Neural crest cell (in vitro differentiated cells): Measurements from ENCODE around the gene HSPD1. TPM values are rescaled to one million over a fixed set of nuclear protein-coding genes. Genes with fewer than 3 reads are reported as not detected.

Experiments used
- DNase-seq: peaks from one replicate; pipeline ENCODE4 v3.0.0; 2021; ENCODE audit warnings: low read depth, mixed read lengths, low spot score
- H3K27ac Mint-ChIP-seq: one replicate; pipeline ENCODE4 v1.8.0; 2021; ENCODE audit warnings: mild to moderate bottlenecking, mixed read lengths; ENCODE audit not compliant: unreplicated experiment
- H3K27me3 Mint-ChIP-seq: 2 replicates; pipeline ENCODE4 v1.8.0; 2021; ENCODE audit warnings: low read depth, mild to moderate bottlenecking, mixed read lengths
- H3K36me3 Mint-ChIP-seq: 2 replicates; pipeline ENCODE4 v1.8.0; 2021; ENCODE audit warnings: low read depth, mild to moderate bottlenecking, mixed read lengths
- H3K4me1 Mint-ChIP-seq: 2 replicates; pipeline ENCODE4 v1.8.0; 2021; ENCODE audit warnings: mixed read lengths
- H3K4me3 Mint-ChIP-seq: one replicate; pipeline ENCODE4 v1.8.0; 2021; ENCODE audit warnings: mild to moderate bottlenecking, mixed read lengths
- H3K9me3 Mint-ChIP-seq: 2 replicates; pipeline ENCODE4 v1.8.0; 2021; ENCODE audit warnings: mixed read lengths
- total RNA-seq: library from RNA; stranded (reverse); gene quantifications from 2 replicates; pipeline ENCODE4 v1.2.1, GENCODE V29; 2021
- TF ChIP-seq, protein P1 (sequence below): fragments of 200-600 bp; sonication (generic); conservative IDR thresholded peaks from 2 replicates; pipeline ENCODE4 v1.5.0; 2021; ENCODE audit warnings: antibody characterized with exemption, mild to moderate bottlenecking

Gene HSPD1
- total RNA-seq, 1 donor from 2014 or later, result 563 TPM

DNA sequence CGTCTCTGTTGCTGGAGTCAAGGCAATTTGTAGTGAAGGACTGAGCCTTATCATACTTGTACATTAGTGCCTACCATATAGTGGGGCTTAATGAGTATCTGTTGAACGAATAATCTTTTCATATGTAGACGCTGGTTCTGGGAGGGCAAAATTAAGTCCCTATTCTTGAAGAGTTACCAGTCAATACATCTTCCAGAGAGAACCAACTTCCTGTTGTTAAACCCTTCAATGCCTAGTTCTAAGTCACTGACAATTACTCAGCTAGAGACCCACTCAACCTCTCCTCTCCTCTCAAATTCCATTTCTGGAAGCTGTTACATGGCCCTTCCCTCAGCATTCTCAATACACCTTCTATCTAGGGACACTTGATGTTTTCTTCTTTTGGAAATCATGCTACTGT is 15.1 kb upstream of the HSPD1 start:
- TF ChIP-seq, protein P1, sequence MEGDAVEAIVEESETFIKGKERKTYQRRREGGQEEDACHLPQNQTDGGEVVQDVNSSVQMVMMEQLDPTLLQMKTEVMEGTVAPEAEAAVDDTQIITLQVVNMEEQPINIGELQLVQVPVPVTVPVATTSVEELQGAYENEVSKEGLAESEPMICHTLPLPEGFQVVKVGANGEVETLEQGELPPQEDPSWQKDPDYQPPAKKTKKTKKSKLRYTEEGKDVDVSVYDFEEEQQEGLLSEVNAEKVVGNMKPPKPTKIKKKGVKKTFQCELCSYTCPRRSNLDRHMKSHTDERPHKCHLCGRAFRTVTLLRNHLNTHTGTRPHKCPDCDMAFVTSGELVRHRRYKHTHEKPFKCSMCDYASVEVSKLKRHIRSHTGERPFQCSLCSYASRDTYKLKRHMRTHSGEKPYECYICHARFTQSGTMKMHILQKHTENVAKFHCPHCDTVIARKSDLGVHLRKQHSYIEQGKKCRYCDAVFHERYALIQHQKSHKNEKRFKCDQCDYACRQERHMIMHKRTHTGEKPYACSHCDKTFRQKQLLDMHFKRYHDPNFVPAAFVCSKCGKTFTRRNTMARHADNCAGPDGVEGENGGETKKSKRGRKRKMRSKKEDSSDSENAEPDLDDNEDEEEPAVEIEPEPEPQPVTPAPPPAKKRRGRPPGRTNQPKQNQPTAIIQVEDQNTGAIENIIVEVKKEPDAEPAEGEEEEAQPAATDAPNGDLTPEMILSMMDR, result no peak
- no peaks in the 10 kb centered on the region for H3K27me3 Mint-ChIP-seq
- no peaks in the 10 kb centered on the region for H3K9me3 Mint-ChIP-seq
- peak overlapping the region; percentile 98 for H3K4me3 Mint-ChIP-seq
- peaks cover 3% of the 10 kb centered on the region for H3K36me3 Mint-ChIP-seq
- DNase-seq, result no peak
- H3K27ac Mint-ChIP-seq, result peak overlapping the region; percentile 99
- H3K4me1 Mint-ChIP-seq, result peaks cover 29% of the 10 kb centered on the region

DNA sequence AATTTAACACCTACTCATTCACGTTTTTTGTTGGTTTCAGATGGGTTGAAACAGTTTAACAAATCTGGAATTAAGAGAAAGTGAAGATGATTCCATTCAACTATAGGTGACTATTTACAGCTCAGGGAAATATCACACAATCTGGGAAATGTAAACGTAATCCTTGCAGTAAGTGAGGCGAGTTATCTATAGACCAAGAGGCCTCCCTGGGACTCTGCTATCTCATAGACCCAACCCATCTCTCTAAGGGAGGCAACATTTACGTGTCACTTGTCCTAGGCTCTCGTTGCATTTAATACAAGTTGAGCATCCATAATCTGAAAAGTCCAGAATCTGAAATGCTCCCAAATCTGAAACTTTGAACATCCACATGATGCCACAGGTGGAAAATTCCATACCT is 14.3 kb upstream of the HSPD1 start:
- no peaks in the 10 kb centered on the region for H3K9me3 Mint-ChIP-seq
- H3K27ac Mint-ChIP-seq, result no peak overlapping the region
- no peaks in the 10 kb centered on the region for H3K27me3 Mint-ChIP-seq
- H3K36me3 Mint-ChIP-seq, result no peaks in the 10 kb centered on the region
- H3K4me3 Mint-ChIP-seq, result peak overlapping the region; percentile 45
- H3K4me1 Mint-ChIP-seq, result peaks cover 29% of the 10 kb centered on the region
- TF ChIP-seq, protein P1, result no peak
- DNase-seq, result no peak

DNA sequence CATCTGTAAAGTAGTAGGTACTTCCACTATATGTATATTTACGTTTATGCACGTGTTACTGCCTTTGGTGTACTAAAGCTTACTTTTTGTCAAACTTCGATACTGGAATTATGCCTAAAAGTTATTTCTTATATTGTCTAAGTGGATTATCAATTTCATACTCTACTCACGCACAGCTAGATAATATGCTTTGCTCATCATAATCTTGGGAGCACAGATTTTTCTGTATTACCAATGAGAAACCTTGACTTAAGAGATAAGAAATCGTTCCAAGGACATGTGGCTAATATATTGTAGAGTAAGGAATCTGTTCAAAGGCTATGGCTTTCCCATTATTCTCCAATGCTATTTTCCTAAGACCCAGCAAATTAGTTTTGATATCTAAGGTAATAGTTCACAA is 7.0 kb upstream of the HSPD1 start:
- Mint-ChIP-seq H3K27ac (no peak overlapping the region), H3K4me1 (peaks cover 10% of the 10 kb centered on the region), H3K36me3 (peaks cover 7% of the 10 kb centered on the region), H3K9me3 (no peaks in the 10 kb centered on the region), H3K27me3 (no peaks in the 10 kb centered on the region), H3K4me3 (no peak overlapping the region)
- DNase-seq, result no peak
- TF ChIP-seq, protein P1, result no peak

DNA sequence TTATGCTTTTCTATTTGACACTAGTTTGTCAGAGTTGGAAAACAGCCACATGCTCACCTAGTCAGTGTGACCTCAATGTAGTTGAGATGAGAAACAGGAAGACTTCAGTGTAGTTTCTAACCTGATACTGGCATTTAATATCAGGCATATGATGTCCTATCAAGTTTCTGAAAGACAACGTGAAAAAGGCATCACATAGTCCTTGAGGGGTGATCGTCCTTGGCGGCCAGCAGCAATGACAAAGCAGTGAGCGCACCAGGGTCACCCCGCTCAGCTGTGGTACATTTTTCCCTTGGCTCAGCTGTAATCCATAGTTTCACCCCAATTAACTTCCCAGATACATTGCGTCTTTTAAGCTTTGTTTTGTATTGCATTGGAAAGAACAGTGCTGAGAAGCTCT is 4.9 kb upstream of the HSPD1 start:
- peaks cover 15% of the 10 kb centered on the region for H3K36me3 Mint-ChIP-seq

GRCh38 chr2:197504000-197504399 is 4.4 kb upstream of the HSPD1 start:
- Mint-ChIP-seq H3K27me3 (no peaks in the 10 kb centered on the region), H3K4me3 (peak overlapping the region; percentile 23), H3K4me1 (peaks cover 17% of the 10 kb centered on the region), H3K9me3 (no peaks in the 10 kb centered on the region), H3K27ac (no peak overlapping the region), H3K36me3 (peaks cover 15% of the 10 kb centered on the region)
- TF ChIP-seq, protein P1, result no peak
- no peak for DNase-seq

More for the DNA sequence above, 4.9 kb upstream of the HSPD1 start:
- H3K27me3 Mint-ChIP-seq, result no peaks in the 10 kb centered on the region
- H3K27ac Mint-ChIP-seq, result no peak overlapping the region
- H3K4me1 Mint-ChIP-seq, result peaks cover 16% of the 10 kb centered on the region
- H3K9me3 Mint-ChIP-seq, result no peaks in the 10 kb centered on the region
- TF ChIP-seq, protein P1, result no peak
- H3K4me3 Mint-ChIP-seq, result peak overlapping the region; percentile 23
- DNase-seq, result no peak

GRCh38 chr2:197502685-197503084 is 3.0 kb upstream of the HSPD1 start:
- TF ChIP-seq, protein P1, result no peak
- Mint-ChIP-seq H3K4me3 (peak overlapping the region; percentile 97), H3K36me3 (peaks cover 20% of the 10 kb centered on the region), H3K4me1 (peaks cover 30% of the 10 kb centered on the region), H3K27ac (no peak overlapping the region), H3K9me3 (no peaks in the 10 kb centered on the region), H3K27me3 (no peaks in the 10 kb centered on the region)
- DNase-seq, result no peak
